Brain microvascular endothelial cell (primary cell): ENCODE measurements around the gene FLAD1.

ENCODE experiments used
- DNase-seq: peaks from one replicate; pipeline ENCODE4 v3.0.0-alpha.2; 2020
- H3K27ac ChIP-seq: fragments of 250-450 bp; sonication (Bioruptor Pico); 2 replicates; pipeline ENCODE4 v1.5.1; 2020; ENCODE audit warnings: mild to moderate bottlenecking, moderate library complexity
- H3K27me3 ChIP-seq: fragments of 250-450 bp; sonication (Bioruptor Pico); replicated peaks from 2 replicates; pipeline ENCODE4 v1.5.1; 2020; ENCODE audit warnings: mild to moderate bottlenecking
- H3K36me3 ChIP-seq: fragments of 250-450 bp; sonication (Bioruptor Pico); replicated peaks from 2 replicates; pipeline ENCODE4 v1.5.1; 2020; ENCODE audit warnings: mild to moderate bottlenecking
- H3K4me3 ChIP-seq: 2 replicates; pipeline ENCODE4 v1.5.1; 2011; ENCODE audit warnings: low read depth, mild to moderate bottlenecking, control low read depth, low read length, moderate library complexity
- in situ Hi-C: cut with HindIII; loops from 2 replicates; pipeline ENCODE4 v1.10.0; 2017; ENCODE audit warnings: low sequenced_read_pairs, low pct_ligation_motif_present
- TF ChIP-seq, protein P1 (sequence below): IDR thresholded peaks from 2 replicates; pipeline ENCODE4 v1.5.1; 2011; ENCODE audit warnings: low read depth, mild to moderate bottlenecking, moderate library complexity, low read length, control low read depth, inconsistent platforms; ENCODE audit errors: missing control alignments

FLAD1 gene

DNA sequence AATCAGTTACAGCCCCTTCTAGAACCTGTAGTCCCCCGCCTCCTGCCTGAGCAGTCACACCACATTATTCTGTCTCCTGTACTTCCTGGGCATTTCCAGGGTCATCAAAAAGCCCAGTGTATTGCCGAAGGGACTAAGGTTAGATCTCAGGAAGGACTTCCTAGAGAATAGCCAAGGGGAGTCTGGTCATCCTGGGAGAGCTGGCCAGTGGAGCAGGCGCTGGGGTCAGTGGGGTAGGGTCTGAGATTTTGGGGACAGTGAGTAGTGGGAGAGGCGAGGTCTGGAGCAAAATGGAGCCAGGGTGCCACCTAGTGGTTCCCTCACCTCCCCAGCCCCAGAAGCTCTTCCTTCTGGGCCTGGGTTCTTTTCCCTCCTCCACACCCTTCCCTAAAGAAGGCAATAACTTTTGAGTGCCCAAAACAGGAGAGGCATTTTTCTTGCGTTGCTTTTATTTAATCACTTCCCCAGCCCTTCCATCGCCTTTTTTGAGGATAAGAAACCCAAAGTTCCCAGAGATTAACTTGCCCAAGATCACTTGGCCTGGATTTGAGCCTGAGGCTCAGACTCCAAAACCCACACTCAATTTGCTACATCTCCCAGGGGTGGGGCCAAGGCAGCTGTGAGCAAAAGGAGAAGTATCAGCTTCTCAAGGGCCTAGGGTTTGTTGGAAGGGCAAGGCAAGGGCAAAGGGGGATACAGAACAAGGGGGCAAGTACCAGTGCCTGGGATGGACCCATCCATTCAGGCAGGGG is 39.3 kb upstream of the FLAD1 start:
- in situ Hi-C loops = no loop called here
- H3K4me3 ChIP-seq = no peak overlapping the region
- DNase-seq = no peak

DNA sequence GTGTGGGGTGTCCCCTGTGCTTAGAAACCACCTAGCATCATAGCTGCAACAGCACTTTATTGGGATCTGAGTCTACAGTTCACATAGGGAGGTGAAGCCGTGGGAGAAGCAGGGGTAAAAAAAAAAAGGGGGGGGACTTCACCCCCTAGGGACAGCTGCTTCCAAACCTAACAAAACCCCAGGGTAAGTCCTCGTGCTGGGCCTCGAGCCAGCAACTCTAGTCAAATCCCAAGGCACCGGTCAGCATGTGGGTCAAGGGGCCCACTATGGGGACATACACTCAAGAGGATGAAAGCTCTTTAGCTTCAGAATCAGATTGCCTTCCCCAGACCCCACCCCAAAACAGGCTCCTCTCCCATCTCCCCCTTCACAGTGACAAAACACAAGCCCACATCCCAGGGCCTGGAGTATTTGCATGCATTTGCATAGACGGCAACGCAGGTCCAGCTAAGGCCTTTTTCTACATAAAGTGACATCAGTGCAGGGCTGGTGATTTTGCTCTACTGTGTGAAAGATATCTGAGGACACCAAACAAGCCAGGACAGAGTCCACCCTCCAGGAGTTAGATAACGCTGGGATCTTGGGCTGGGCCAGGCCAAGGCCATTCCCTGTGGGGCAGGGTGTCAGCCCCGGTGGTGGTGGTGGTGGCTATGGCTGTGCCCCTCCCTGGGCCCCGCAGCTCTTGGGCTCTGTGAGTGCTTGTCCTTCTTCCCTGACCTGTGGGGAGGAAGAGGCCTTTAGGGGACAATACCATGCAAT is 38.6 kb upstream of the FLAD1 start:
- TF ChIP-seq, protein P1, sequence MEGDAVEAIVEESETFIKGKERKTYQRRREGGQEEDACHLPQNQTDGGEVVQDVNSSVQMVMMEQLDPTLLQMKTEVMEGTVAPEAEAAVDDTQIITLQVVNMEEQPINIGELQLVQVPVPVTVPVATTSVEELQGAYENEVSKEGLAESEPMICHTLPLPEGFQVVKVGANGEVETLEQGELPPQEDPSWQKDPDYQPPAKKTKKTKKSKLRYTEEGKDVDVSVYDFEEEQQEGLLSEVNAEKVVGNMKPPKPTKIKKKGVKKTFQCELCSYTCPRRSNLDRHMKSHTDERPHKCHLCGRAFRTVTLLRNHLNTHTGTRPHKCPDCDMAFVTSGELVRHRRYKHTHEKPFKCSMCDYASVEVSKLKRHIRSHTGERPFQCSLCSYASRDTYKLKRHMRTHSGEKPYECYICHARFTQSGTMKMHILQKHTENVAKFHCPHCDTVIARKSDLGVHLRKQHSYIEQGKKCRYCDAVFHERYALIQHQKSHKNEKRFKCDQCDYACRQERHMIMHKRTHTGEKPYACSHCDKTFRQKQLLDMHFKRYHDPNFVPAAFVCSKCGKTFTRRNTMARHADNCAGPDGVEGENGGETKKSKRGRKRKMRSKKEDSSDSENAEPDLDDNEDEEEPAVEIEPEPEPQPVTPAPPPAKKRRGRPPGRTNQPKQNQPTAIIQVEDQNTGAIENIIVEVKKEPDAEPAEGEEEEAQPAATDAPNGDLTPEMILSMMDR = no peak
- Histone ChIP-seq H3K27me3 (no peaks in the 10 kb centered on the region), H3K36me3 (peaks cover 5% of the 10 kb centered on the region), H3K4me3 (no peak overlapping the region), H3K27ac (no peak overlapping the region)
- in situ Hi-C loops = no loop called here
- no peak for DNase-seq

More for the DNA sequence above, 39.3 kb upstream of the FLAD1 start:
- Histone ChIP-seq H3K27me3 (no peaks in the 10 kb centered on the region), H3K27ac (no peak overlapping the region), H3K36me3 (peaks cover 5% of the 10 kb centered on the region)
- TF ChIP-seq, protein P1 = peak; percentile 90

GRCh38 chr1:154945160-154945961 is 37.8 kb upstream of the FLAD1 start:
- no peak overlapping the region for H3K4me3 ChIP-seq
- DNase-seq = no peak
- TF ChIP-seq, protein P1 = no peak
- in situ Hi-C loops = no loop called here
- no peak overlapping the region for H3K27ac ChIP-seq
- H3K36me3 ChIP-seq = peaks cover 5% of the 10 kb centered on the region
- H3K27me3 ChIP-seq = no peaks in the 10 kb centered on the region

GRCh38 chr1:154945962-154946850 is 36.9 kb upstream of the FLAD1 start:
- Histone ChIP-seq H3K4me3 (no peak overlapping the region), H3K36me3 (peaks cover 5% of the 10 kb centered on the region), H3K27ac (no peak overlapping the region), H3K27me3 (no peaks in the 10 kb centered on the region)
- TF ChIP-seq, protein P1 = no peak
- DNase-seq = no peak
- in situ Hi-C loops = no loop called here

DNA sequence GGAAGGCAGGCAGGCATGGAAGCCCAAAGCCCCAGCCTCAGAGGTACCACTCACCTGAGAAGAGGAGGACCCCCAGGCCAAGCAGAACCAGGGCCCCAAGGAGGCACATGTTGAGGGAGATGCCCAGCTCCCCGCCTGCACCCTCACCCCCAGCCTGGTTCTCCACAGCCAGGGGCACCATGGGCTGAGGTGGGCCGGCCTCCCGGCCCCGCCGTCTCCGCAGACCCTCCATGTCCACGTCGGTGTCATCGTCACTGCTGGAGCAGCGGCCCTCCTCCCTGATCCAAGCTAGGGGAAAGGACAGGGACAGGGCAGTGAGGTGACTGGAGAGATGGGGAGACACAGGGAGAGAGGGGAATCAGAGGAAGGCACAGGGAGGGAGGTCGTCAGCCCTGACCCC is 35.1 kb upstream of the FLAD1 start:
- no peak overlapping the region for H3K4me3 ChIP-seq
- DNase-seq = no peak
- peaks cover 5% of the 10 kb centered on the region for H3K36me3 ChIP-seq
- in situ Hi-C loops = no loop called here
- H3K27ac ChIP-seq = no peak overlapping the region
- TF ChIP-seq, protein P1 = no peak
- H3K27me3 ChIP-seq = no peaks in the 10 kb centered on the region
